Measurements from ENCODE around the gene ZNF222. TPM values are rescaled to one million over a fixed set of nuclear protein-coding genes. Genes with fewer than 3 reads are reported as not detected.

ZNF222 gene
- total RNA-seq, 1 experiment from 2014 or later: 9.8 TPM

DNA sequence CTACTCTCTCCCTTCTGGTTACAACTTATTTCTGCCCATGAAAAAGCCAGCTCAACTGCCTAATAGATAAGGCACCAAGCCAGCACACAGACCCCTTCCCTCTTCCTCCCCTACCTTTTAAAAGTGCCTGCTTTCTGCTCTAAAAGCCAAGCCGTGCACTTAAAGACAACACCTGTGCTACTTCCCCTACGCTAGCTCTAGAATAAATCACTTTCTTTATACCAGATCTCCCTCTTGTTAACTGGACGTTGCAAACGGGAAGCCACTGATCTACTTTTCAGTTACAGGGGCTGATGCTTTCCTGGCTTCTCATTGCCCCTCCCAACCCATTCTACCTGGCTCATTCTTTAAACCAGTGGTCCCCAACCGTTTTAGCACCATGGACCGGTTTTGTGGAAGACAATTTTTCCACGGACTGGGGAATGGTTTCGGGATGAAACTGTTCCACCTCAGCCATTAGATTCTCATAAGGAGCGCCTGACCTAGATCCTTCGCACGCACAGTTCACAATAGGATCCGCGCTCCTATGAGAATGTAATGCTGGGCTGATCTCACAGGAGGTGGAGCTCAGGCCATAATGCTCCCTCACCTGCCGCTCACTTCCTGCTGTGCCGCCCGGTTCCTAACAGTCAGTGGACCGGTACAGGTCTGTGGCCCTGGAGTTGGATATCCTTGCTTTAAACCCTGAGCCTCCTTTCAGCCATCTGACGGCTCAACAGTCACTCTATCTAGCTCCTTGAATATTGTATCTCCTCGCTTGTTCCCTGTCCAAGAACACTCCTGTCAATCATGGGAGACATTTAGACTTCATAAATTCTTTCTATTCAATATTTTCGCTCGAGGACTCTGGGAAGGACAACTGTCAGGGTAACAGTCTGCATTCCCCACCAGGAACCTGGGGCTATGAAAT, 25.8 kb downstream of the ZNF222 start:
- in situ Hi-C loops (cut with HindIII; ENCODE audit: low pct_unique_long_range_greater_than_20kb, low sequenced_read_pairs): no loop called here
- no peak for DNase-seq (ENCODE audit: low read depth)

DNA sequence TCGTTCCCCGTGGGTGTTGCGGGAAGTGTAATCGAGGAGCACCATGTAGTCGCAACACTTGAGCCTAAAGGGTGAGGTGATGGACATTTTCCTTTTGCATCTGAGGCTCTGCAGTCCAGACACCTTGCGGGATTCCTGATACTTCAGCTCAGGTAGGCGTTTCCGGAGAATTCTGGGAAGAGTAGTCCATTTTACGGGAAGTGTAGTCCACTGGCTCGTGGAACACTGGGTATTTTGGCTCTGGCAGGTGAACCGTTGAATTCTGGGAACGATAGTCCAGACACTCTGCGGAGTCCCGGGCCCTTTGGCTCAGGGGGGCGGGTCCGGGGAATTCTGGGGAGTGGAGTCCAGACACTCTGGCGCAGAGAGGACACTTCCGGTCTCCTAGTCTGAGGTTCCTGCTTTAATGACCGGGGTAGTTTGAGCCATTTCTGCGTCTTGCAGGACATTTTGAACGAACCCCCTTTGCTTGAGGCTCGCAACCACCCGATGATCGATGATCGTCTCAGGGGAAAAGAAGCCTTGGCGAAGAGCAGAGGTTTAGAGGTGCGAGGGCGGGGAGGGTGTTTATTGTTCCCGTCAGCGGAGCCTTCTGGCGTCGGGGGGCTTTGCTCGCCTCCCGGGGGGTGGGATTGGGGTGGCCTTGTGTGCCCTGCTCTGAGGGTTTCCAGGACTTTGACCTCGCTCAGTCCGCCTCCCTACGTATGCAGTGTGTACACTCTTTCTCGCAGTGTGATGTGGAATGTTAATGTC, 26.6 kb downstream of the ZNF222 start, which contains the start of gene ZNF223:
ZNF223 (plus strand) TSS at position 387 of the 753 bp plus-strand sequence. CDS start 3,141 bp downstream, outside the sequence.
- peak; percentile 90 for DNase-seq (ENCODE audit: low read depth)
- in situ Hi-C loops (cut with HindIII; ENCODE audit: low pct_unique_long_range_greater_than_20kb, low sequenced_read_pairs): no loop called here

DNA sequence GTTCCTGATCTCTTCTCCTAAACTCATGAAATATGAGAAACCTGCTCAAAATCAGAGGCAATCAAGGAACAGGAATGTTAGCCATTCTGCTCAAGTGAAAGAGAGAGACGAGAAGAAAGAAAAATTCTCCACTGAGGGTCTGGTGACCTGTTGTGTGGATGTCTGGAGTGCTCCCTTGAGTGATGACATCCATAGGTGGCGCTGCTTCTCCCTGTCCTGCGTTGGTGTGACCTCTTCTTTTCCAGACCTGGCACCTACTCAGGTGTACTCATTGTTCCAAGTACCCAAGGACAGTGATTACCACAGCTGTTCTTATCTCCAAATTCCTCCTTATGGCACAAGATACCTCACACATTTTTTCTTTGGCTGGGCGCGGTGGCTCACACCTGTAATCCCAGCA, 30.7 kb downstream of the ZNF222 start:
- DNase-seq (ENCODE audit: low read depth): no peak
- in situ Hi-C loops (cut with HindIII; ENCODE audit: low pct_unique_long_range_greater_than_20kb, low sequenced_read_pairs): no loop called here

DNA sequence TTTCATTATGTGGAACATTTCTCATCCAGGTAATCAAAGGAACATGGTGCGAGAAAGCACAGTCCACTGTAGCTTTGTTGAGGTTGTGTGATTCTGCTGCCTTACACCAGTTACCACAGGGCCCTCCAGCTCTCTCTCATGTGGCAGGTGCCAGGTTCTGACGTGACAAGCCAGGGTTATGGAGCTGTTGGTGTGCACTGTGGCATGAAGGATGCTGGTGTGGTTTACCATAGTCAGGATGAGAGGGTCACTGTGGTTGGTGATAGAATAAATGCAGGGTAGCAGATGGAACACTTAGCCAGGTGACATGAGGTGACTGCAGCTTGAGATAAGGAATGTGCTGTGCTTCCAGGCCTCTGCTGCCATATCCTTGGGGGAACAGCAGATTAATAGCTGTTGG, 34.0 kb downstream of the ZNF222 start:
- in situ Hi-C loops (cut with HindIII; ENCODE audit: low pct_unique_long_range_greater_than_20kb, low sequenced_read_pairs): no loop called here
- DNase-seq (ENCODE audit: low read depth): no peak

DNA sequence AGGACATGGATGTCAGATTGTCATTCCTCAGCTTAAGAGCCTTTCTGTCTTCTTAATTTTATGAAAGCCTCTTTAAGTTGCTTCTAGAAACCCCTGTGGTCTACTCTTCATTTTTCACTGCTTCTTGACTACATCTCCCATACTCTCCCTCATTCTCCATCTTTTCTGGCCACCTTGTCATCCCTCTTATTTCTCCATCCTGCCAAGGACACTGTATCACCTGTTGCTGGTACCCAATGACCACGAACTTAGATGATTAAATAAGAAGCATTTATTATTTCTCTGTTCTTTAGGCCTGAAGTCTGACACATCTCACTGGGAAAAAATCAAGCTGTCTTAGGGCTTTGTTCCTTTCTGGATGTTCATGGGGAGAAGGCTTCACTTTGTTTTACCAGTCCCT, 35.9 kb downstream of the ZNF222 start:
- in situ Hi-C loops (cut with HindIII; ENCODE audit: low pct_unique_long_range_greater_than_20kb, low sequenced_read_pairs): no loop called here

DNA sequence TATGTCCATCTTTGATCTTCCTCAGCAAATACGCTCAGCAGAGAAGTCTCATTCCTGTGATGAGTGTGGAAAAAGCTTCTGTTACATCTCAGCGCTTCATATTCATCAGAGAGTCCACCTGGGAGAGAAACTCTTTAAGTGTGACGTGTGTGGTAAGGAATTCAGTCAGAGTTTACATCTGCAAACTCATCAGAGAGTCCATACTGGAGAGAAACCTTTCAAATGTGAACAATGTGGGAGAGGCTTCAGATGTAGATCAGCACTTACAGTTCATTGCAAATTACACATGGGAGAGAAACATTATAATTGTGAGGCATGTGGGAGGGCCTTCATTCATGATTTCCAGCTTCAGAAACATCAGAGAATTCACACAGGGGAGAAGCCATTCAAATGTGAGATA, 41.1 kb downstream of the ZNF222 start:
- in situ Hi-C loops (cut with HindIII; ENCODE audit: low pct_unique_long_range_greater_than_20kb, low sequenced_read_pairs): no loop called here
- no peak for DNase-seq (ENCODE audit: low read depth)

More for the DNA sequence above, 35.9 kb downstream of the ZNF222 start:
- DNase-seq (ENCODE audit: low read depth): no peak

DNA sequence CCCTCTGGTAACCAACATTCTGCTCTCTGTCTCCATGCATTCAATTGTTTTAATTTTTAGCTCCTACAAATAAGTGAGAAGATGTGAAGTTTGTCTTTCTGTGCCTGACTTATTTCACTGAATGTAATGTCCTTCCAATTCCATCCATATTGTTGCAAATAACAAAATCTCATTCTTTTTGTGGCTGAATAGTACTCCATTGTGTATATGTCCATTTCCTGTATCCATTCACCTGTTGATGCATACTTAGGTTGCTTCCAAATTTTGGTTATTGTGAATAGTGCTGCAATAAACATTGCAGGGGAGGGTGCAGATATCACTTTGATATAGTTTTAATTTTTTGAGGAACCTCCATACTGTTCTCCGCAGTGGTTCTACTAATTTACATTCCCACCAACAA, 44.2 kb downstream of the ZNF222 start:
- in situ Hi-C loops (cut with HindIII; ENCODE audit: low pct_unique_long_range_greater_than_20kb, low sequenced_read_pairs): no loop called here
- DNase-seq (ENCODE audit: low read depth): no peak

DNA sequence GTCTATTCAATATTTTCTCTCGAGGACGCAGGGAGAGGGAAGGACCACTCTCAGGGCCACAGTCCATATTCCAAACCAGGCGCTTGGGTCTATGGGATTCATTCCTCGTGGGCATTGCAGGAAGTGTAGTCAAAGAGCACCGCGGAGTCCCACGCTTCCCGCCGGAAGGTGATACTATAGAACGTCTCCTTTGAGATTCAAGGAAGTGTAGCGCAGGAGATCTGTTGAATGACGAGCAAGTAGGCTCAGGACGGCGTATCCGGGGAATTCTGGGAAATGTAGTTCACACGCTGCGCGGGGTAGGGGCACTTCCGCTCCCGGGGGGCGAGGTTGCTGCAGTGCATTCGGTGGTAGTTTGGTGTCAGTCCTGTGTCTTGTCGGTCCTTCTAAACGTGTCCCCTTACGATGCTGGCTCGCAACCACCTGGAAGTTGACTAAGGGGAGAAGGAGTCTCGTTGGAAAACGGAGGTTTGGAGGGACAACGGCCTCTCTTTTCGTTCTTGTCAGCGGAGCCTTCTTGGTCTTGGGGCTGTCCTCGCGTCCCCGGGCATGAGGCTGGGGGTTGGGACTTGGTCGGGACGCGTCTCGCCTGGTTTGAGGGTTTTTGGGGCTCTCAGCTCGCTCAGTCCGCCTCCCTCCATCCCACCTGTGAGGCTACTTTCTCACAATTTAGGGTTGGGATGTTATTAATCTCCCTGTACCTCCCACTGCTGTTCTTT, 46.8 kb downstream of the ZNF222 start, which contains the start of gene ZNF284:
ZNF284 (plus strand) TSS at position 336 of the 719 bp plus-strand sequence. CDS start 4,231 bp downstream, outside the sequence.
- DNase-seq (ENCODE audit: low read depth): peak; percentile 88
- in situ Hi-C loops (cut with HindIII; ENCODE audit: low pct_unique_long_range_greater_than_20kb, low sequenced_read_pairs): no loop called here

DNA sequence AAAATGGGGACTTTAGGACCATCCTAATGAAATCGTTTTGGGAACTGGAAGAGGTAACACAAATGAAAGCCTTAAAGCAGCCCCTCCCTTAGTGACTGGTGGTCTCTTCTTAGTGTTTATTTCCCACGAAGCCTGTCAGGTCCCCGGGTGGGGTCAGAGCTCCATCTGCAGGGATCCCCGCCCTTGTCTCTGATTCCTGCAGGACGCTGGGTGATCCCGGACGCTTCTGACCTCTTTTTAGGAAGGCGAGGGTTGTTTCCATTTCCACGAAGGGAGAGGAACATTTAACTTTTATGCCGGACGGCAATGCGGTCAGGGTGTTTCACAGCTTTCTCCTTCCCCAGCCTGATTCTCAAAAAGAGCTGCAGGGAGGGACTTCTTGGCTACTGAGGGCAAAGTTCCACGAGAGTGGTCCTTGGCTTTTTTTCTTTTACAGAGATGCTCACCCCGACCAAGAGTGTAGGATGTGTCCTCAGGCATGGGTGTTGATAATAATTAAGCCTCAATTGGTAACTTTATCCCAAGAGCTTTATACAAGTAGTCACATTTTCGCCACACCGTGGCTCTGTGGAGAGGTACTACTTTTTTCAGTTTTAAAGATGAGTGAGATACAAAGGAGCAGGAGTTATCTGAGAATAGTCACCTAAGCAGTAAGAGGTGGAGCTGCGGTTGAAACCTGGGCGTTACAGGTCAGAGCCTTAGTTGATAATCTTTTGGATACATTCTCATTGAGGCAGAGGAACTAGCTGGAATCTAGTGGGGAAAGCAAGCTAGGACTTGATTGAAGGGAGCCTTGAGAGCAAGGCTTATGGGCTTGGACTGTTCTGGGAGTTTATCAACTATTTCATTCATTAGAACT, 47.6 kb downstream of the ZNF222 start:
- in situ Hi-C loops (cut with HindIII; ENCODE audit: low pct_unique_long_range_greater_than_20kb, low sequenced_read_pairs): no loop called here
- DNase-seq (ENCODE audit: low read depth): peak; percentile 27

DNA sequence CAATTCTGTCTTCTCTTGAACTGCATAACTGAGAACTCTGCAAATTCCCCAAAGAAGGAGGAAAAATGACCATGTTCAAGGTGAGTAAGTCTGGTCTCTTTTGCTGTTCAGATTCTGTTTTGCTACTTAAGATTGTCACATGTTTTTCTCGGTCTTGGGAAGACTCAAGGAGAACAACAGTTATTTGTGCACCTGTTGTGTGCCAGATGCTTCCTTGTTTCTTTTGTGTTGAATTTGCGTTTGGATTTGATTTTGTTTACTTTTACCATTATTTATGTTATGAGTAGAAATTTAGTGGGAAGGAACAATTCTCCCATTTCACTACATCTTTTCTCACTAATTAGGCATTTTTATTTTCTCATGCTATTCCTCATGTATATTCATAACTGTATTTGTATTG, 51.1 kb downstream of the ZNF222 start:
- in situ Hi-C loops (cut with HindIII; ENCODE audit: low pct_unique_long_range_greater_than_20kb, low sequenced_read_pairs): no loop called here
- no peak for DNase-seq (ENCODE audit: low read depth)

Other genes with a start within 250 kb of the ZNF222 start
- 10.7 and 15.4 TPM in 2 replicates for gene KCNN4, start 244.4 kb upstream of the ZNF222 start, total RNA-seq (2014; rRNA removed; shearing (Covaris generic); ENCODE audit: low replicate concordance)
- gene LYPD5, start 222.9 kb upstream of the ZNF222 start, total RNA-seq (2014; rRNA removed; shearing (Covaris generic); ENCODE audit: low replicate concordance): 9.5 TPM in 1 of 2 replicates, not detected in the other
- gene ZNF283, start 198.1 kb upstream of the ZNF222 start, total RNA-seq (2014; rRNA removed; shearing (Covaris generic); ENCODE audit: low replicate concordance): 3.4 and 3.6 TPM in 2 replicates
- gene ZNF404, start 141.4 kb upstream of the ZNF222 start, total RNA-seq (2014; rRNA removed; shearing (Covaris generic); ENCODE audit: low replicate concordance): not detected in 2 replicates
- 25.6 and 31.6 TPM in 2 replicates for gene ZNF45, start 90.1 kb upstream of the ZNF222 start, total RNA-seq (2014; rRNA removed; shearing (Covaris generic); ENCODE audit: low replicate concordance)
- gene ZNF221, start 74.2 kb upstream of the ZNF222 start, total RNA-seq (2014; rRNA removed; shearing (Covaris generic); ENCODE audit: low replicate concordance): 2.7 and 20.4 TPM in 2 replicates
- 10.3 and 13.5 TPM in 2 replicates for gene ZNF155, start 41.2 kb upstream of the ZNF222 start, total RNA-seq (2014; rRNA removed; shearing (Covaris generic); ENCODE audit: low replicate concordance)
- 4.8 and 6.9 TPM in 2 replicates for gene ZNF230, start 22.4 kb upstream of the ZNF222 start, total RNA-seq (2014; rRNA removed; shearing (Covaris generic); ENCODE audit: low replicate concordance)
- 3.2 and 17.8 TPM in 2 replicates for gene ZNF223, start 26.7 kb downstream of the ZNF222 start, total RNA-seq (2014; rRNA removed; shearing (Covaris generic); ENCODE audit: low replicate concordance)
- gene ZNF284, start 46.8 kb downstream of the ZNF222 start, total RNA-seq (2014; rRNA removed; shearing (Covaris generic); ENCODE audit: low replicate concordance): 0.58 and 1.4 TPM in 2 replicates
- gene ZNF224, start 69.0 kb downstream of the ZNF222 start, total RNA-seq (2014; rRNA removed; shearing (Covaris generic); ENCODE audit: low replicate concordance): 7.0 and 10.6 TPM in 2 replicates
- gene ZNF225, start 88.0 kb downstream of the ZNF222 start, total RNA-seq (2014; rRNA removed; shearing (Covaris generic); ENCODE audit: low replicate concordance): 2.2 and 4.5 TPM in 2 replicates
- gene ZNF234, start 116.2 kb downstream of the ZNF222 start, total RNA-seq (2014; rRNA removed; shearing (Covaris generic); ENCODE audit: low replicate concordance): 3.4 and 5.6 TPM in 2 replicates
- 15.7 and 45.0 TPM in 2 replicates for gene ZNF226, start 139.7 kb downstream of the ZNF222 start, total RNA-seq (2014; rRNA removed; shearing (Covaris generic); ENCODE audit: low replicate concordance)
- gene ZNF227, start 187.2 kb downstream of the ZNF222 start, total RNA-seq (2014; rRNA removed; shearing (Covaris generic); ENCODE audit: low replicate concordance): 8.4 and 27.4 TPM in 2 replicates
- gene ZNF233, start 234.5 kb downstream of the ZNF222 start, total RNA-seq (2014; rRNA removed; shearing (Covaris generic); ENCODE audit: low replicate concordance): 0.03 TPM in 1 of 2 replicates, not detected in the other